Mucosa of stomach (tissue), 1 donor: ENCODE data around the gene LRRC59.

Experiments
- H3K27me3 ChIP-seq: one replicate; pipeline ENCODE4 v1.7.0; 2013; ENCODE audit warnings: mild to moderate bottlenecking, low read length; ENCODE audit not compliant: control insufficient read depth, insufficient read depth
- H3K36me3 ChIP-seq: one replicate; pipeline ENCODE4 v1.7.0; 2013; ENCODE audit warnings: low read length; ENCODE audit not compliant: control insufficient read depth, insufficient read depth
- H3K4me1 ChIP-seq: one replicate; pipeline ENCODE4 v1.7.0; 2013; ENCODE audit warnings: mild to moderate bottlenecking, low read length; ENCODE audit not compliant: control insufficient read depth, insufficient read depth
- H3K4me3 ChIP-seq: one replicate; pipeline ENCODE4 v1.7.0; 2013; ENCODE audit warnings: low read length
- H3K9ac ChIP-seq: one replicate; pipeline ENCODE4 v1.7.0; 2013; ENCODE audit warnings: mild to moderate bottlenecking, low read length, moderate library complexity
- H3K9me3 ChIP-seq: one replicate; pipeline ENCODE4 v1.7.0; 2013; ENCODE audit warnings: mild to moderate bottlenecking, low read length, moderate library complexity; ENCODE audit not compliant: control insufficient read depth
- donor health status: Pancreatic carcinoma.

Gene LRRC59

GRCh38 chr17:50394711-50395110 lies 2.6 kb downstream of the LRRC59 start:
- Histone ChIP-seq H3K9ac (no peak overlapping the region), H3K9me3 (no peaks in the 10 kb centered on the region), H3K27me3 (no peaks in the 10 kb centered on the region), H3K4me1 (peaks cover 22% of the 10 kb centered on the region), H3K4me3 (no peak overlapping the region), H3K36me3 (peaks cover 21% of the 10 kb centered on the region)

DNA sequence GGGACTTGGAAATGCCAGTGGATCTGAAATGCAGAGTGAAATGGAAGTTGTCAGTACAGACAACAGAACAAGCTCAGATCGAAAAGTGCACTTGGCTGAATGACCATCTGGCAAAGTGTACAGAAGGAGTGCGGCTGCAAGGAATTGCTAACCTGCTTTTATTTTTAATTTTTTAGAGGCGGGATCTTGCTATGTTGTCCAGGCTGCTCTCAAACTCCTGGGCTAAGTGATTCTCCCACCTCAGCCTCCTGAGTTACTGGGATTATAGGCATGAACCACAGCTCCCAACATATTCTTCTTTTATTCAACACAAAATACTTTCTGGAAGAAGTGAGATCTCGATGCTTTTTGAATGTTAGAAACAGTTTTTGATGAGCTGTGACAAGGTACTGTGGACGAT lies 3.6 kb downstream of the LRRC59 start:
- Histone ChIP-seq H3K27me3 (no peaks in the 10 kb centered on the region), H3K36me3 (peaks cover 29% of the 10 kb centered on the region), H3K9ac (no peak overlapping the region), H3K4me1 (peaks cover 22% of the 10 kb centered on the region), H3K4me3 (no peak overlapping the region), H3K9me3 (no peaks in the 10 kb centered on the region)

DNA sequence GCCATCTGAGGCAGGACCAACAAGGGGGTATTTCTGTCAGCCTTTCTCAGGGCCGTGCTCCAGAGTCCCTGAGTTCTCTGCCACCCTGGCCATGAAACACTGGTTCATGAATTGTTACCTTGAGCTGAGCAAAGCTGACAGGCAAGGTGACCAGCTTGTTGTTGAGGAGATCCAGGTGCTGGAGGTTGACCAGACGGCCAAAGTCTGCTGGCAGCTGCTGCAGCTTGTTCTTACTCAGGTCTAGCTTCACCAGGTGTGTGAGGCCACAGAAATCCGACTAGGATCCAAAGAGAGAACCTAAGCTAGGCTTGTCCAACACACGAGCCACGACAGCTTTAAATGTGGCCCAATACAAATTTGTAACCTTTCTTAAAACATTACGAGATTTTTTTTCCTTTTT lies 4.7 kb downstream of the LRRC59 start:
- no peak overlapping the region for H3K4me3 ChIP-seq
- H3K36me3 ChIP-seq: peaks cover 39% of the 10 kb centered on the region
- H3K4me1 ChIP-seq: peaks cover 19% of the 10 kb centered on the region
- no peak overlapping the region for H3K9ac ChIP-seq
- no peaks in the 10 kb centered on the region for H3K9me3 ChIP-seq
- H3K27me3 ChIP-seq: no peaks in the 10 kb centered on the region

GRCh38 chr17:50389534-50389933 lies 7.8 kb downstream of the LRRC59 start:
- H3K4me3 ChIP-seq: no peak overlapping the region
- no peak overlapping the region for H3K9ac ChIP-seq
- H3K4me1 ChIP-seq: peaks cover 13% of the 10 kb centered on the region
- no peaks in the 10 kb centered on the region for H3K27me3 ChIP-seq
- no peaks in the 10 kb centered on the region for H3K9me3 ChIP-seq
- peaks cover 46% of the 10 kb centered on the region for H3K36me3 ChIP-seq

DNA sequence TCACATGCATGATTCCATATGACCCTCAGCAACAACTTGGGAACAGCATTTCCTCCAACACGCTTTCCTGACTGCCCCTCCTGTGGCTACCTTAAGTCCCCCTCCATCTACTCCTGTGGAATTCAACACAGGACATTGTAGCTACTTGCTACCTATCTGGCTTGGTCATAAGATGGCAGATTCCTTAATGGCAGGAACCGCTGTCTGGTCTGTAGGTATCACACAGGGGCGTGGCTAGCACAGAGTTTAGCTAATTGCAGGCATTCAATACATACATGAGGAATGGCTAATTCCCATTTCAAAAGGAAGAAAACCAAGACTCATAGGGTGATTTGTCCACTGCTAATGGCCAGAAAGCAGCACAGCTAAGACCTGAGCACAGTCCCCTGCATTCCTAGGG lies 8.6 kb downstream of the LRRC59 start:
- H3K36me3 ChIP-seq: peaks cover 49% of the 10 kb centered on the region
- H3K4me1 ChIP-seq: peaks cover 13% of the 10 kb centered on the region
- H3K4me3 ChIP-seq: no peak overlapping the region
- H3K27me3 ChIP-seq: no peaks in the 10 kb centered on the region
- no peak overlapping the region for H3K9ac ChIP-seq
- H3K9me3 ChIP-seq: no peaks in the 10 kb centered on the region

DNA sequence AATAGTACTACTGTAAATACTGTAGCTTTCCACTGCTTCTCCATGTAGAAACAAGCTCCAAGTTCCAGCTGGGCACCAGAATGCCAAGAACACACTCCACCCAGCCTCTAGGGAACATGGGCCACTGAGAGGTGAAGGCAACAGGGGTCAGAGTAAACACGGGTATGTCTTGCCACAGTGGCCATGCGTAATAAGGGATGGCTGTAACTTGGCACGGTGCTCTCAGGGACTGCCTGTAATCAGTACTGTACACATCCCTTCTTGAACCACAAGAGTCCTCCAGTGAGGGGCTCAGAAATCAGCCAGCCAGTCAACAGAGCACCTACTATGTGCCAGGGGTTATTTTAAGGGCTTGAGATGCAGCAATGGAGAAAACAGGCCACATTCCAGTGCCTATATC lies 10.8 kb downstream of the LRRC59 start:
- Histone ChIP-seq H3K9ac (no peak overlapping the region), H3K4me1 (peaks cover 9% of the 10 kb centered on the region), H3K4me3 (no peak overlapping the region), H3K9me3 (no peaks in the 10 kb centered on the region), H3K36me3 (peaks cover 38% of the 10 kb centered on the region), H3K27me3 (no peaks in the 10 kb centered on the region)

DNA sequence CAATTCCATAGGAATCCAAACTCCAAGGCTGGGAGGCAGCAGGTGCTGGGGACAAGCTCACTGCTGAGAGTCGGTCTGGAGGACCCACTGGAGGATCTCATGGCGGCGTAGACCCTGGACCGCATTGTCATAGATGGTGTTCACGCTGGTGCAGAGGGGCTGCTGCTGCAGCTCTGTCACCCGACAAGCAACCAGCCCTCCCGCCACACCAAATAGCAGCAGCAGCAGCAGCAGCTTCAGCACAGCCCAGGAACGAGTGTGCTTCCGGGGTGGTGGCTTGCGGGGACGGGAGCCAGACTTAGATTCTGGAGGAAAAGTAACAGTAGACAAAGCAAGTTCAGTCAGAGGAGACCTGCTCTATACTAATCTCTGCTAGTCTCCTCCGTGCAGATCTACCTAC lies 14.4 kb downstream of the LRRC59 start:
- H3K4me1 ChIP-seq: no peaks in the 10 kb centered on the region
- peaks cover 13% of the 10 kb centered on the region for H3K36me3 ChIP-seq
- H3K27me3 ChIP-seq: no peaks in the 10 kb centered on the region
- no peak overlapping the region for H3K9ac ChIP-seq
- H3K4me3 ChIP-seq: no peak overlapping the region
- H3K9me3 ChIP-seq: no peaks in the 10 kb centered on the region

- no peak overlapping the region for H3K9ac ChIP-seq
- H3K4me1 ChIP-seq: no peaks in the 10 kb centered on the region
- no peak overlapping the region for H3K4me3 ChIP-seq
- no peaks in the 10 kb centered on the region for H3K9me3 ChIP-seq
- H3K27me3 ChIP-seq: no peaks in the 10 kb centered on the region
- peaks cover 10% of the 10 kb centered on the region for H3K36me3 ChIP-seq
These were observed 15.4 kb downstream of the LRRC59 start for GRCh38 chr17:50381920-50382319.

DNA sequence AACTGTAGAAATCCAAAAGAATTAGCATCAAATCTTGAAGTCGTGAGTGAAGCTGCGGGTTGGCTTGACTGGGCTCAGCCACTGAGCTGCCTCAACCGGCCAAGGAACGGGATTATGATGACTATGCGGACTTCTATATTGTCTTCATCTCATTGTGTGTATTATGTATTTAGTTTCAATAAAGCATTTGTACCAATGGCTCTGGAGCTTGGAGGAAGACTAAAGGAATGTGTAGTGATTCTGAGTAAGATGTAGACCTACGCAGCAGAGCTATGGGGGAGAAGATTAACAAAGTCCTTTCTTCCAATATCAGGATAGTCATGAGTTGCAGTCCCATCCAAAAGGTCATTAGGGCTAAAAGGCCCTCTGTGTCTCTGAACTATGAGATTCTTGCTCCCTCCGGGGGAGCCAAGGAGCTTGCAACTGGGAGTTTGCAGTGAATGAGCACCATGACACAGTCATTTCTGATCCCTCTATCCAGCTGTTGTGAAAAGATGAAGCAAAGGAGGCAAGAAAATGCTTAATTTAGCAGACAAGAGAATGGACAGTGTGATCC lies 16.0 kb downstream of the LRRC59 start:
- H3K4me1 ChIP-seq: no peaks in the 10 kb centered on the region
- H3K9ac ChIP-seq: no peak overlapping the region
- H3K4me3 ChIP-seq: no peak overlapping the region
- H3K36me3 ChIP-seq: peaks cover 6% of the 10 kb centered on the region
- no peaks in the 10 kb centered on the region for H3K9me3 ChIP-seq
- no peaks in the 10 kb centered on the region for H3K27me3 ChIP-seq

DNA sequence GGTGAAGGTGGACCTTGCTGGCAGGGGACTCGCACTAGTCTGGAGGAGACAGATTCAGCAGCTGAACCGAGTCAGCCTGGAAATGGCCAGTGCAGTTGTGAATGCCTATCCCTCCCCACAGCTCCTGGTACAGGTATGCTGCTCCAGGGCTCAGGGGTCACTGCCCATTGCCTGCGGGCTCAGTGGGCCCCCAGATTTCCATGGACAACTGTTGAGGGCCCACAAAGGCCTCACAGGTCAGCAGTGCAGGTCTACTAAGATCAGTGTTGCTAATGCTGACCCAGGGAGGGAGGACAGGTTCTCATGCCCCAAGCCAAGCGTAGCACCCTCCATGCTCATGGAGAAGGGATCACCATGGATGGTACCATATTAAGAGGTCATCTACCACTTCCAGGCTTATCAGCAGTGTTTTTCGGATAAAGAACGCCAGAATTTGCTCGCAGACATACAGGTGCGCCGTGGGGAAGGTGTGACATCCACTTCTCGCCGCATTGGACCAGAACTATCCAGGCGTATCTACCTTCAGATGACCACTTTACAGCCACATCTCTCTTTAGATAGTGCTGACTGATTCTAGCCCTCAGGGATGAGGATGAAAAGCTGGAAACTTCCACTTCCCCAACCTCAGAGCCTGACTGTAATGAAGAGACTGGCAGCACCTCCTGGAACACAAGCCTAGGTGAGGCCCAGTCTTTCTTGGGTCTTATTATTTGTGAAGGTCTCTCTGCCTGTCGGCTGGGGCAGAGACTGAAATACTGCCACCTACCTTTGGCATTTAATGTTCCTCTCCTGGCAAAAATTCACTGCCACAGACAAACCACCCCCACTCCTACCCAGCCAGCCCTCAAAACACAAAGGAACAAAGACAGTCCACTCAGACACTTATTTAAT lies 16.7 kb downstream of the LRRC59 start:
- H3K9ac ChIP-seq: no peak overlapping the region
- no peaks in the 10 kb centered on the region for H3K27me3 ChIP-seq
- no peaks in the 10 kb centered on the region for H3K9me3 ChIP-seq
- peaks cover 4% of the 10 kb centered on the region for H3K36me3 ChIP-seq
- H3K4me1 ChIP-seq: no peaks in the 10 kb centered on the region
- H3K4me3 ChIP-seq: no peak overlapping the region

DNA sequence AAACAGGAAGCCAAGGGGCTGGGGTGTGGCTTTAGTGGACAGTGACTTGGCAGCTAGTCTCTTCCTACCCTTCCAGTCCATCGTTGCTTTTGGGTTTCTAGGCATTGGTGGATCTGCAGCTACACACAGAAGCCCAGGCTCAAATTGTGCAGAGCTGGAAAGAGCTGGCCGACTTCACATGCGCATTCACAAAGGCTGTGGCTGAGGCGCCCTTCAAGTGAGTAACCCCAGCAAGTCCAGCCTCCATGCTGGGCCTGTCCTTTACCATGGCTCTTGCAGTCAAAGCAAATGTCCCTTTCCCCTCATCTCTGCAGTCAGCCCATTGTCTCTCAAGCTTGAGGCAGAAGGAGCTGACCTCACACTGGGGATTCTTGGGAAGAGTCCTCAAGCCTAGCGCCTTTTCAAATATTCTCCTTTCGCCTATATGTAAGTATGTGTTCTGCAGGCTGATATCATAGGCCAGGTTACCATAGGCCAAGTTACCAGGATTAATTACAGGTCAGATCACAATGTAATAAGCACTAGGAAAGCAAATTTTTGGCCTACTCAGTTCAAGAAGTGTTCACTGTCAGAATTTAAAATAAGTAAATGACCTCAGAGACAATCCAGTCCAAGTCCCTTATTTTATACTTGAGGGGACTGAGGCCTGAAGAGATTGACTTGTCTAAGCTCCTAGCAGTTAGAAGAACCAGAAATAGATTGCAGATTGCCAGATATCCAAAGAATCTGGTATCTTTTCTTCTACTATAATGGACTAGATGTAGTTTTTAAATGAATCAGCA lies 17.8 kb downstream of the LRRC59 start:
- Histone ChIP-seq H3K9me3 (no peaks in the 10 kb centered on the region), H3K27me3 (no peaks in the 10 kb centered on the region), H3K9ac (no peak overlapping the region), H3K36me3 (peaks cover 4% of the 10 kb centered on the region), H3K4me1 (no peaks in the 10 kb centered on the region), H3K4me3 (no peak overlapping the region)
